ENCODE data around the gene RPTOR.

DNA sequence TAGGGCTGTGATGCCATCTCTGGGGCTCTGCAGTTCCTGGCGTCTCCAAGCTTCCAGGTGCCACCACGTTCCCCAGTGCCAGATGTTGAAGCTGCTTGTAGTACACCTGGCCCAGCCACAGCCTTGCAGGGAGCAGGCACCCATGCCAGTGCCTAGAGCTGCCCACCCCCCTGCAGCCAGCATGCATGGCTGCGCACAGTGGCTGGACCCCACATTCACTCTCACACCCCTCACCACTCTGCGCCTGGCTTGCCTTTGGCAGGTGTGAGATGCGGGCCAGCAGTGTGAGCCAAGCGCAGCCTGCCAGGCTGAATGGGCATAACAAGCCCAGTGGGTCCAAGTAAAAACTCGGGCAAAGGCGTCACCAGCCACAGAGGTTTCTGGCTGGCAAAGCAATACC, 371.6 kb downstream of the RPTOR start:
- TF ChIP-seq, protein P1, sequence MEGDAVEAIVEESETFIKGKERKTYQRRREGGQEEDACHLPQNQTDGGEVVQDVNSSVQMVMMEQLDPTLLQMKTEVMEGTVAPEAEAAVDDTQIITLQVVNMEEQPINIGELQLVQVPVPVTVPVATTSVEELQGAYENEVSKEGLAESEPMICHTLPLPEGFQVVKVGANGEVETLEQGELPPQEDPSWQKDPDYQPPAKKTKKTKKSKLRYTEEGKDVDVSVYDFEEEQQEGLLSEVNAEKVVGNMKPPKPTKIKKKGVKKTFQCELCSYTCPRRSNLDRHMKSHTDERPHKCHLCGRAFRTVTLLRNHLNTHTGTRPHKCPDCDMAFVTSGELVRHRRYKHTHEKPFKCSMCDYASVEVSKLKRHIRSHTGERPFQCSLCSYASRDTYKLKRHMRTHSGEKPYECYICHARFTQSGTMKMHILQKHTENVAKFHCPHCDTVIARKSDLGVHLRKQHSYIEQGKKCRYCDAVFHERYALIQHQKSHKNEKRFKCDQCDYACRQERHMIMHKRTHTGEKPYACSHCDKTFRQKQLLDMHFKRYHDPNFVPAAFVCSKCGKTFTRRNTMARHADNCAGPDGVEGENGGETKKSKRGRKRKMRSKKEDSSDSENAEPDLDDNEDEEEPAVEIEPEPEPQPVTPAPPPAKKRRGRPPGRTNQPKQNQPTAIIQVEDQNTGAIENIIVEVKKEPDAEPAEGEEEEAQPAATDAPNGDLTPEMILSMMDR (IDR thresholded peaks at IDR 0.05), result no peak
- TF ChIP-seq, protein P2, sequence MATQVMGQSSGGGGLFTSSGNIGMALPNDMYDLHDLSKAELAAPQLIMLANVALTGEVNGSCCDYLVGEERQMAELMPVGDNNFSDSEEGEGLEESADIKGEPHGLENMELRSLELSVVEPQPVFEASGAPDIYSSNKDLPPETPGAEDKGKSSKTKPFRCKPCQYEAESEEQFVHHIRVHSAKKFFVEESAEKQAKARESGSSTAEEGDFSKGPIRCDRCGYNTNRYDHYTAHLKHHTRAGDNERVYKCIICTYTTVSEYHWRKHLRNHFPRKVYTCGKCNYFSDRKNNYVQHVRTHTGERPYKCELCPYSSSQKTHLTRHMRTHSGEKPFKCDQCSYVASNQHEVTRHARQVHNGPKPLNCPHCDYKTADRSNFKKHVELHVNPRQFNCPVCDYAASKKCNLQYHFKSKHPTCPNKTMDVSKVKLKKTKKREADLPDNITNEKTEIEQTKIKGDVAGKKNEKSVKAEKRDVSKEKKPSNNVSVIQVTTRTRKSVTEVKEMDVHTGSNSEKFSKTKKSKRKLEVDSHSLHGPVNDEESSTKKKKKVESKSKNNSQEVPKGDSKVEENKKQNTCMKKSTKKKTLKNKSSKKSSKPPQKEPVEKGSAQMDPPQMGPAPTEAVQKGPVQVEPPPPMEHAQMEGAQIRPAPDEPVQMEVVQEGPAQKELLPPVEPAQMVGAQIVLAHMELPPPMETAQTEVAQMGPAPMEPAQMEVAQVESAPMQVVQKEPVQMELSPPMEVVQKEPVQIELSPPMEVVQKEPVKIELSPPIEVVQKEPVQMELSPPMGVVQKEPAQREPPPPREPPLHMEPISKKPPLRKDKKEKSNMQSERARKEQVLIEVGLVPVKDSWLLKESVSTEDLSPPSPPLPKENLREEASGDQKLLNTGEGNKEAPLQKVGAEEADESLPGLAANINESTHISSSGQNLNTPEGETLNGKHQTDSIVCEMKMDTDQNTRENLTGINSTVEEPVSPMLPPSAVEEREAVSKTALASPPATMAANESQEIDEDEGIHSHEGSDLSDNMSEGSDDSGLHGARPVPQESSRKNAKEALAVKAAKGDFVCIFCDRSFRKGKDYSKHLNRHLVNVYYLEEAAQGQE (IDR thresholded peaks at IDR 0.05; ENCODE audit: insufficient read depth in 1 of 2, low read depth in 2 of 2, low read length in 1 of 2), result no peak
- TF ChIP-seq POLR2AphosphoS5 (IDR thresholded peaks at IDR 0.05; ENCODE audit: low read depth, low read length) (no peak), TCF7L2 (IDR thresholded peaks at IDR 0.05; ENCODE audit: low read depth, low read length) (no peak)
